ENCODE results near the gene PTH.

GRCh38 chr11:13473013-13473722, 22.6 kb downstream of the PTH start:
- TF ChIP-seq CTCF (IDR thresholded peaks at IDR 0.05) (no peak), EZH2phosphoT487 (IDR thresholded peaks at IDR 0.05) (no peak)
